SKM-1 (cell line): ENCODE data around the gene ADRA2C.

Experiments
- DNase-seq: peaks from one replicate; lab custom pipeline; 2025; ENCODE audit not compliant: unreplicated experiment; lab: John Stamatoyannopoulos, UW

ADRA2C gene

GRCh38 chr4:3756343-3757059 lies 9.7 kb upstream of the ADRA2C start:
- no peak for DNase-seq

GRCh38 chr4:3759236-3759635 lies 6.9 kb upstream of the ADRA2C start:
- DNase-seq = no peak

DNA sequence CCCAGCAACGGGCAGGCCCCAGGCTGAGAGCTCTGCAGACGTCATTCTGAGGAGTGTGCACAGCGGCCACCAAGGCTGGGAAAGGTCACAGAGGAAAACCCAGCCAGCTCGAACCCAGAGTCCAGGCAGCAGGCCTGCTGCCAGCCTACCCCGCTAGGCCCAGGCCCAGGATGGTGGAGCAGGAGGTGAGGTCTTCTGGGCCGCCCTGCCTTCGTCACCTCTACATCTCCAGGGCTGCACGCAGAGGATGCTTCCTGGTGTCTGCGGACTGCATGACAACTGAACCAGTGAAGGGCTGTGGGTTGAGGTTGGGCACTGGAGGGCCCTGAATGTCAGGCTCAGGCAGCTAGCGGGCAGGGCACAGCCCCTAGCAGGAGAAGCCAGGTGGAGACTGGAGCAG lies 5.8 kb upstream of the ADRA2C start:
- DNase-seq = no peak

- DNase-seq = no peak
Measured at GRCh38 chr4:3760841-3761240, 5.3 kb upstream of the ADRA2C start.

DNA sequence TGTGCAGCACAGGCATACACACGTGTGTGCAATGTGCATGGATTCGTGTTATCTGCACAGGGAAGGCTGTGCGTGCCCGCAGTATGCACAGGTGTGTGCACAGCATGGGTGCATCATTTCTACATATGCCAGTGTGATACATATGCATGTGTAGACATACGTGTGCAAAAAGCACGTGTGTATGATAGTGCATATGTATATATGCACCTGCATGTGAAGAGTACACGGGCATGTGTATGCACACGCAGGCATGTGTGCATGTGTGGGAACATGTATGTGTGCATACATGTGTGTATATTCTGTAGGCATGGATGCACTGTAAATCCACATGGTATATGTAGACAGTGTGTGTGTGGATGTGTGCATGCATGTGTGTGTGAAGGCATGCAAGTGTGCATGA lies 3.9 kb upstream of the ADRA2C start:
- DNase-seq = no peak

DNA sequence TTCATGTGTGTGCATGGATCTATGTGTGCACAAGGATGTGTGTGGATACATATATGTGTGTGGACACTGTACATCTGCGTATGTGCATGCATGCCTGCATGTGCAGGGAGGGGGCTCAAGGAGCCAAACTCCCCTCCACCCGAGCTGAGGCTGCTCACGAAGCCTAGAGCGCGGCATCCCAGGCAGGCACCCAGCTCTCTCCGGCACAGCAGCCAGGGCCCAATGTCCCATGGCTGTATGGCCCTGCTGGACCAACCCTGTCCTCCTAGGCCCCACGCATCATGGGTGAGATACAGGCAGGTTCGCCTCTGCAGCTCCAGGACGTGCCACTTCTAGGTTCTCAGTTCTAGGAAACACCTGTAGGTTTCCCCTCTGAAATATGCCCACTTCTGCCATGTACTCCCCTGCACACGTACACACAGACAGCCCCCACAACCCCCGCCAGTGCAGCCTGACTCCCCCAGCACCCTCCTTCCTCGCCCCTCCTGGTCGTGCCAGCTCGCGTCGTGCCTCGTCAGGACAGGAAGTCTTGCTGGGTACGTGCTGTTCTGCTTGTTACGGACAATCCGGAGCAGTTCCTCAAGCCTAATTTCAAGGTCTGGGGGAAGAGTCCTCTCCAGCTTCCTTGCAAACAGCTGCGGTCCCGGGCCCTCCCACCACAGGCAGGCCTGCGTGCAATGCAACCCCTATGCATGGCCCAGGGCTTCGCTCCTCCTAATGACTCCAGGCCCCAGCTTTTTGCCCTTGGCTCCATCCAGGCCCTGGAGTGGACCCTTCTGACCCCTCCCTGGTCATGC lies 3.2 kb upstream of the ADRA2C start:
- DNase-seq = no peak

- peak; percentile 60 for DNase-seq
Measured at GRCh38 chr4:3765271-3766035, 732 bp upstream of the ADRA2C start.

- DNase-seq = no peak
Measured at GRCh38 chr4:3766785-3767569, 792 bp downstream of the ADRA2C start.

DNA sequence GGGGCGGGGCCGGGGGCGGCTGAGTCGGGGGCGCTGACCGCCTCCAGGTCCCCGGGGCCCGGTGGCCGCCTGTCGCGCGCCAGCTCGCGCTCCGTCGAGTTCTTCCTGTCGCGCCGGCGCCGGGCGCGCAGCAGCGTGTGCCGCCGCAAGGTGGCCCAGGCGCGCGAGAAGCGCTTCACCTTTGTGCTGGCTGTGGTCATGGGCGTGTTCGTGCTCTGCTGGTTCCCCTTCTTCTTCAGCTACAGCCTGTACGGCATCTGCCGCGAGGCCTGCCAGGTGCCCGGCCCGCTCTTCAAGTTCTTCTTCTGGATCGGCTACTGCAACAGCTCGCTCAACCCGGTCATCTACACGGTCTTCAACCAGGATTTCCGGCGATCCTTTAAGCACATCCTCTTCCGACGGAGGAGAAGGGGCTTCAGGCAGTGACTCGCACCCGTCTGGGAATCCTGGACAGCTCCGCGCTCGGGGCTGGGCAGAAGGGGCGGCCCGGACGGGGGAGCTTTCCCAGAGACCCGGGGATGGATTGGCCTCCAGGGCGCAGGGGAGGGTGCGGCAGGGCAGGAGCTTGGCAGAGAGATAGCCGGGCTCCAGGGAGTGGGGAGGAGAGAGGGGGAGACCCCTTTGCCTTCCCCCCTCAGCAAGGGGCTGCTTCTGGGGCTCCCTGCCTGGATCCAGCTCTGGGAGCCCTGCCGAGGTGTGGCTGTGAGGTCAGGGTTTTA lies 1.5 kb downstream of the ADRA2C start:
- DNase-seq = no peak

DNA sequence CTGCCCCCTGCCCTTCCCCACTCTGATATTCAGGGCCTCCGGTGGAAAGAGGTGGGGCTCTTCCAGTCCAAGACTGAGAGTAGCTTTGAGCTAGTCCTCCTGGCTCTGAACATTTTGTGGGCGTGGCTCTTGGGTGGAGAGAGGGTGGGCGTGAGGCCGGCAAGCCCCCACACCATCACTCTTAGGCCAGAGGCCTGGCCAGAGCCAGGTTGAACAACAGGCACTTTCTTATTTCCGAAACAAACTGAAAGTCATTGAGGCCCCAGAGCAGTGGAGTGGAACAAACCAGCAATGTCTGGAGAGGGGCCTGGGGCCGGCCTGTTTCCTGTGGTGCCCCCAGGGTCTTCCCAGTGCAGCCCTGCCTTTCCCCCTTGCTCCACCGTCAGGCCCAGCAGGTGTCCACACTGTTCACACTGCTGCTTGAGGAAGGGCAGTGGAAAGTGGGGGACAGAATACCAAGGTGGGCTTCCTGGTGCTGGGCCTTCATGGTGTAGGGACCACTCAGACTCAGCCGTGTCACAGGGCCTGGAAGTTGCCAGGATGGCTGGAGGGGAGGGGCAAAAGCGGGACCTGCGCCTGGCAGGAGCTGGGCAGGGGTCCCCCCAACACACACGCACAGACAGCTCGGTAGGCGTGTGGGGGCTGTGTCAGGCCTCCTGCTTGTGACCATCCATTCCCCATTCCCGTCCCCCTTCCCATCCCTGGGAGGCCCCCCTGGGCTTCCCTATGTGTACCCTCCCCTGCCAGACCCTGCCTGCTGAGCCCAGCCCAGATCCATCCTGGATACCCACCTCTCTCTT lies 2.9 kb downstream of the ADRA2C start:
- no peak for DNase-seq

- DNase-seq = no peak
Measured at GRCh38 chr4:3769642-3770184, 3.5 kb downstream of the ADRA2C start.

DNA sequence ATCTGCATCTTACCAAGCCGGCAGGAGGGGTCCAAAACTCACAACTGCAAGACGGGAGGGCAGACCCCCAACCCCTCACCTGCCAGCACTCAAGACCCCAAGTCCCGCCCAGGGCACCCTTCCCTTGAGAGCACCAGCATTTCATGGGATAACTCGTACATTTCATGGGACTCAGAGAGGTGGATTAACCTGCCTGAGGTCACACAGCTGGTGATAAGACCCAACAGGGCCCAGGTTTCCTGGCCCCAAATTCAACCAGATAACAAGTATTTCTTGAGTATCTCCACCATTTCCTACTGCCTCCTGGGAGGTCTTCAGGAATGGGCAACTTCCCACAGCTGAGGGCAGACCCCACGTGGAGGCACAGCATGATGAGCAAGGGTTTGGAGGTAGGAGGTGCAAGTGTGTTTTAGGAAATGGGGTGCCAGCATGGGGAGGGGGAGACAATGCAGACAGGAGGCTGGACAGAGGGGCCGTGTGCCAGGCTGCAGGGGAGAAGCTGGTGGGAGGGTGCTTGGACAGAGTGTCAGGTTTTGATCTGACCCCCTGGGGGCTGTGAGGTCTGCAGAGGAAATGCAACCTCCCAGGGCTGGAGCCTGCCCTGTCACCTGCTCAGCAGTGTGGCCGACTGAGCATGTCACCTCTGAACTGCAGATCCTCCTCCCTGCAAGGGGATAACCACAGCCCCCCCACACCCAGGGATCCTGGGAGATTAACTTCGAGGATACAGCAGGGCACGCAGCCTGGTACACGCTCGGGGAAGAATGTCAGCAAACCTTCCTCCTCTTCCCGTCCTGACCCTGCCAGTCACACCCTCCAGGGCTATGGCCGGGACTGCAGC lies 4.4 kb downstream of the ADRA2C start:
- no peak for DNase-seq

- DNase-seq = no peak
Measured at GRCh38 chr4:3771164-3771809, 5.1 kb downstream of the ADRA2C start.

DNA sequence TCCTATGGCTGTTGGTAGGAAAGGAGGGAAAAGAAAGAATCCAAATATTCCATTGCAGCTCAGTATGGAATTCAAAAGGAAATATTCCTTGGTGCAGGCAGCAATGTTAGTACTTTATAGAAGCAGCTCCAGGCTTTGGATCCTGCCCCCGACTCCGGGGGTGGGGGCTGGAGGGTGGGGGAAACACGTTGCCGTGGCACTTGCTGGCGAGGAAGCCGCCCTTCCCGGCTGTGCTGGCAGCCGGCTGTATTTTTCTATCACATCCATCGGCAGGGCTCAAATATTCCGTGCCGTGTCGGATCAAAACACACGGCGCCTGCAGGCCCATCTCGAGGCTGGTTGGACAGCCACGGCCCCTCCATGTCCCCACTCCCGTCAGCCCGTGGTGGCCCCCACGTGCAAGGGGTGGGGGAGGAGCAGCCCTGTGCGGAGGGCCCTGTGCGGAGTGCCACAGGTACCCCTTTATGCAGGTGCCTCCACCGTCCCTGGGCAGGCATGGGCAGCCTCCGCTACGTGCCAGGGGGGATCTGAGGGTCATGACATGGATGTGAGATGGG lies 5.8 kb downstream of the ADRA2C start:
- DNase-seq = no peak

DNA sequence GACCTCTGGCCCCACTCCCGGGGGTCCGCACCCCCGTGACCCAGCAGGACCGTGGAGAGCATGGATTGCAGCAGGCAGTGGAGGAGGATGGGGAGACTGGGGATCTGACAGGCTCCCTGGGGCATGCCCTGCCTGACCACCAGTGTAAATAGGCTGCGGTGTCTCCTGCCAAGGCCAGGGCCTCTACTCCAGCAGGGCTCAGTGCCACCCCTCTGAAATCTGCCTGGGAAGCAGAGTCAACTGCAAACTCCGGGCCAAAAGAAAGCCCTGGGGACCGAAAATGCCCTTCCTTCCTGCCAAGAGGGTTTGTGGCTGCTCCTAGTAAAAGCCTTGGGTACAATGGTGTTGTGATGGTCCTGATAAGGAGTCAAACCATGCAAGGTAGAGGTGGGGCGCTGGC lies 6.4 kb downstream of the ADRA2C start:
- no peak for DNase-seq

DNA sequence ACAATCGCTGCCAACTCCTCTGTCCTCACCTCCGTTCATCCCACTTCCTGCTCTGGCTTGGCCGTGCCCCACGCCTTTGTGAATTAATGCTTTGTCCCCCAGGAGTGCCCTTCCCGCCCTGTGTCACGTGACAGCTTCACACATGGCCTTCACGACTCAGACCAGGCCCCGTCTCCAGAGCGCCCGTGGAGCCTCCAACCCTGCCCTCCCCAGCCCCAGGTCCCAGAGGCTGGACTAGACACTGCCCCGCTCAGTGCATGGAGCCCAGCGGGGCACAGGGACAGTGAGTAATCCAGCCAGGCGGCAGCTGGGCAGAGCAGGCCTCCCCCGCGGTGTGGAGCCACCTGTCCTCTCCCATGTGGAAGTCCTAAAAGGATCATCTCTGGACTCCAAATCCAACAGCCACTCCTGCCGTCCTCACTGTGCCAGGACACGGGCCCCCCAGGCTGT lies 7.4 kb downstream of the ADRA2C start:
- no peak for DNase-seq

GRCh38 chr4:3774253-3774883 lies 8.2 kb downstream of the ADRA2C start:
- DNase-seq = no peak
